CD14-positive monocyte (primary cell): Measurements from ENCODE around the gene REL. TPM values are rescaled to one million over a fixed set of nuclear protein-coding genes. Genes with fewer than 3 reads are reported as not detected.
A peak's percentile ranks its signal among the peaks of the same experiment; 100 is the strongest.
"Not testable (repeated sequence)": the region's sequence is repeated elsewhere in the genome, so short reads cannot be mapped to it uniquely, and the experiment has no call there.

Experiments
- DNase-seq, 3 donors: peaks; one replicate each; pipeline ENCODE4 v3.0.0-alpha.2; 2011 to 2022
- H2AFZ ChIP-seq: 2 replicates; pipeline ENCODE4 v1.6.0; 2012; ENCODE audit warnings: mild to moderate bottlenecking, low read depth, low read length, inconsistent platforms; ENCODE audit not compliant: insufficient read depth, poor library complexity, severe bottlenecking
- H3K27ac ChIP-seq, 2 donors: 1 replicate in 1 of 2; 2 replicates in 1 of 2; pipeline ENCODE4 v1.5.1; 2012 to 2013; ENCODE audit warnings: low read length in 2 of 2, control low read depth in 1 of 2, inconsistent platforms in 1 of 2, low read depth in 1 of 2, mild to moderate bottlenecking in 1 of 2
- H3K27me3 ChIP-seq, 2 donors: one replicate each; pipeline versions ENCODE4 v1.6.0 to v1.6.1; 2011 to 2013; ENCODE audit warnings: low read length in 2 of 2; ENCODE audit not compliant: control insufficient read depth in 2 of 2, insufficient read depth in 2 of 2
- H3K36me3 ChIP-seq, 2 donors: replicated peaks in 1 of 2; 1 replicate in 1 of 2; 2 replicates in 1 of 2; pipeline versions ENCODE4 v1.5.1 to v1.6.1; 2012 to 2013; ENCODE audit warnings: low read length in 2 of 2, control low read depth in 1 of 2, inconsistent platforms in 1 of 2, mild to moderate bottlenecking in 1 of 2; ENCODE audit not compliant: insufficient read depth in 2 of 2, control insufficient read depth in 1 of 2
- H3K4me1 ChIP-seq, 2 donors: 1 replicate in 1 of 2; 2 replicates in 1 of 2; pipeline versions ENCODE4 v1.5.1 to v1.6.1; 2012 to 2013; ENCODE audit warnings: low read length in 2 of 2, control low read depth in 1 of 2, inconsistent platforms in 1 of 2, mild to moderate bottlenecking in 1 of 2, moderate library complexity in 1 of 2; ENCODE audit not compliant: insufficient read depth in 2 of 2, control insufficient read depth in 1 of 2
- H3K4me2 ChIP-seq: replicated peaks from 2 replicates; pipeline ENCODE3; 2012; ENCODE audit warnings: low read length, moderate library complexity, mild to moderate bottlenecking; ENCODE audit not compliant: poor library complexity, severe bottlenecking; ENCODE audit errors: extremely low read depth
- H3K4me3 ChIP-seq, 3 experiments: fragments of 200-600 bp in 1 of 3; sonication (generic) in 1 of 3; replicated peaks in 1 of 3; 1 replicate in 2 of 3; 2 replicates in 1 of 3; pipeline ENCODE4 v1.5.1; 2011 to 2013; ENCODE audit warnings: low read length in 3 of 3, mild to moderate bottlenecking in 3 of 3, control low read depth in 2 of 3, low read depth in 2 of 3, inconsistent platforms in 1 of 3, moderate library complexity in 1 of 3
- H3K79me2 ChIP-seq: 2 replicates; pipeline ENCODE4 v1.6.0; 2012; ENCODE audit warnings: mild to moderate bottlenecking, control low read depth, inconsistent platforms, low read length, moderate library complexity; ENCODE audit not compliant: insufficient read depth
- H3K9ac ChIP-seq: 2 replicates; pipeline ENCODE4 v1.6.0; 2017; ENCODE audit warnings: low read length, mild to moderate bottlenecking; ENCODE audit not compliant: insufficient read depth, poor library complexity, severe bottlenecking
- H3K9me3 ChIP-seq, 2 donors: replicated peaks in 1 of 2; 1 replicate in 1 of 2; 2 replicates in 1 of 2; pipeline versions ENCODE4 v1.5.1 to v1.6.1; 2012 to 2013; ENCODE audit warnings: low read length in 2 of 2, control low read depth in 1 of 2; ENCODE audit not compliant: control insufficient read depth in 1 of 2, insufficient read depth in 1 of 2
- H4K20me1 ChIP-seq: 2 replicates; pipeline ENCODE4 v1.6.0; 2012; ENCODE audit warnings: mild to moderate bottlenecking, low read length, control low read depth, moderate library complexity; ENCODE audit not compliant: insufficient read depth
- H3K27ac Mint-ChIP-seq, 7 donors: one replicate each; pipeline ENCODE4 v1.8.0; 2020; ENCODE audit warnings: mild to moderate bottlenecking in 7 of 7, mixed read lengths in 7 of 7, moderate library complexity in 6 of 7, inconsistent platforms in 2 of 7
- H3K27me3 Mint-ChIP-seq, 3 donors: one replicate each; pipeline ENCODE4 v1.8.0; 2021 to 2022; ENCODE audit warnings: low read depth in 3 of 3, mild to moderate bottlenecking in 3 of 3, mixed read lengths in 3 of 3, moderate library complexity in 3 of 3, inconsistent platforms in 1 of 3
- H3K36me3 Mint-ChIP-seq, 2 donors: one replicate each; pipeline ENCODE4 v1.8.0; 2020; ENCODE audit warnings: mixed read lengths in 2 of 2, inconsistent platforms in 1 of 2, mild to moderate bottlenecking in 1 of 2
- H3K4me1 Mint-ChIP-seq: one replicate; pipeline ENCODE4 v1.8.0; 2020; ENCODE audit warnings: mild to moderate bottlenecking, mixed read lengths
- H3K4me3 Mint-ChIP-seq, 2 donors: one replicate each; pipeline ENCODE4 v1.8.0; 2020; ENCODE audit warnings: mild to moderate bottlenecking in 2 of 2, mixed read lengths in 2 of 2, moderate library complexity in 1 of 2
- H3K9me3 Mint-ChIP-seq, 7 donors: one replicate each; pipeline ENCODE4 v1.8.0; 2020 to 2022; ENCODE audit warnings: mixed read lengths in 7 of 7, mild to moderate bottlenecking in 6 of 7, moderate library complexity in 6 of 7, inconsistent platforms in 2 of 7
- CTCF ChIP-seq: fragments of 200-600 bp; IDR thresholded peaks from one replicate; pipeline ENCODE4 v1.8.0; 2022; ENCODE audit warnings: antibody characterized with exemption, mild to moderate bottlenecking
- WGBS: methylation state at CpG from one replicate; pipeline ENCODE4 v1.1.5; 2013; ENCODE audit warnings: missing lambda C conversion rate; ENCODE audit not compliant: insufficient coverage; 5-methylcytosine and 5-hydroxymethylcytosine counted together
- intact Hi-C, 2 donors: fragments of 100-400 bp; cut with micrococcal nuclease; formaldehyde crosslinking; loops; one replicate each; pipeline versions ENCODE4 v1.15.0 to v1.15.1; 2023
- polyA plus RNA-seq, 3 donors: library from polyadenylated mRNA; depleted of rRNA in 1 of 3; unstranded in 2 of 3; stranded (reverse) in 1 of 3; fragments of 300-500 nt in 2 of 3; fragments of >200 nt in 1 of 3; fragmentation: Illumina TruSeq in 2 of 3; gene quantifications; 1 replicate in 2 of 3; 2 replicates in 1 of 3; pipeline ENCODE4 v1.2.3, GENCODE V29; 2012 to 2021

REL gene
- polyA plus RNA-seq, 3 donors = 18.3 to 34.3 (median 20.3) TPM

GRCh38 chr2:60925994-60926740 is 44.8 kb downstream of the REL start:
- Histone ChIP-seq H3K9me3 (no peaks in the 10 kb centered on the region), H3K36me3 (peaks cover 33 to 39% of the 10 kb centered on the region in 2 donors), H4K20me1 (peaks cover 39% of the 10 kb centered on the region), H3K4me3 (peak overlapping the region in 2 of 3 experiments; percentile 14 to 67), H3K4me1 (peaks cover 43 to 48% of the 10 kb centered on the region in 2 donors), H3K27ac (peak overlapping the region; percentile 22 to 89), H3K9ac (peak overlapping the region; percentile 52), H3K4me2 (peak overlapping the region; percentile 78), H2AFZ (no peak overlapping the region), H3K79me2 (peaks cover 34% of the 10 kb centered on the region), H3K27me3 (no peaks in the 10 kb centered on the region)
- peaks cover 44% of the 10 kb centered on the region for H3K4me1 Mint-ChIP-seq
- DNase-seq = peak; percentile 33 to 71 (median 54)
- no peaks in the 10 kb centered on the region for H3K9me3 Mint-ChIP-seq
- H3K27me3 Mint-ChIP-seq = no peaks in the 10 kb centered on the region
- WGBS = 35% methylated on average over 4 of the region's 7 CpGs
- no peak for TF ChIP-seq CTCF
- peak overlapping the region; percentile 94 to 98 (median 97) for H3K27ac Mint-ChIP-seq
- H3K36me3 Mint-ChIP-seq = peaks cover 29 to 40% of the 10 kb centered on the region in 2 donors
- intact Hi-C loops = loop anchor here (5.0 to 10.0 kb wide), 2 partner anchors 69 to 71 kb away; no protein-coding TSS in a partner anchor
- H3K4me3 Mint-ChIP-seq = peak overlapping the region; percentile 59 to 89

GRCh38 chr2:60926741-60927552 is 45.6 kb downstream of the REL start:
- Histone ChIP-seq H3K4me3 (peak overlapping the region in 2 of 3 experiments; percentile 13 to 67), H3K27ac (peak overlapping the region; percentile 77 to 89), H3K4me1 (peaks cover 43 to 48% of the 10 kb centered on the region in 2 donors), H3K36me3 (peaks cover 29 to 36% of the 10 kb centered on the region in 2 donors), H2AFZ (no peak overlapping the region), H3K4me2 (peak overlapping the region; percentile 78), H3K27me3 (no peaks in the 10 kb centered on the region), H3K9me3 (no peaks in the 10 kb centered on the region), H3K79me2 (peaks cover 34% of the 10 kb centered on the region), H4K20me1 (peaks cover 38% of the 10 kb centered on the region), H3K9ac (peak overlapping the region; percentile 52)
- no CpG with 5 or more reads among the region's 3 CpGs for WGBS
- peak; percentile 80 to 94 (median 87) for DNase-seq
- no peaks in the 10 kb centered on the region for H3K27me3 Mint-ChIP-seq
- H3K4me3 Mint-ChIP-seq = peak overlapping the region; percentile 59 to 89
- H3K9me3 Mint-ChIP-seq = peaks cover 0 to 1% (median 0%) of the 10 kb centered on the region in 7 donors
- intact Hi-C loops = loop anchor here (5.0 to 10.0 kb wide), 2 partner anchors 68 to 70 kb away; no protein-coding TSS in a partner anchor
- peak overlapping the region; percentile 94 to 98 (median 97) for H3K27ac Mint-ChIP-seq
- peaks cover 44% of the 10 kb centered on the region for H3K4me1 Mint-ChIP-seq
- peaks cover 28 to 37% of the 10 kb centered on the region in 2 donors for H3K36me3 Mint-ChIP-seq
- no peak for TF ChIP-seq CTCF

- H3K9ac ChIP-seq, H3K4me2 ChIP-seq, H3K4me3 Mint-ChIP-seq, H2AFZ ChIP-seq, intact Hi-C loops, H3K9me3 ChIP-seq, H3K27ac ChIP-seq, H3K27me3 Mint-ChIP-seq, H3K4me3 ChIP-seq, H3K9me3 Mint-ChIP-seq, H3K27me3 ChIP-seq: not testable (repeated sequence)
- H3K36me3 Mint-ChIP-seq = peaks cover 33 to 55% of the 10 kb centered on the region in 2 donors
- H3K27ac Mint-ChIP-seq = peak overlapping the region in 4 of 7 donors; percentile 1 to 72 (median 20)
- H3K4me1 ChIP-seq = peaks cover 25 to 33% of the 10 kb centered on the region in 2 donors
- peaks cover 17% of the 10 kb centered on the region for H3K79me2 ChIP-seq
- 66% methylated on average over 2 of the region's 5 CpGs for WGBS
- peaks cover 44% of the 10 kb centered on the region for H3K4me1 Mint-ChIP-seq
- peaks cover 45% of the 10 kb centered on the region for H4K20me1 ChIP-seq
- peak in 1 of 3 donors; percentile 56 for DNase-seq
- H3K36me3 ChIP-seq = peaks cover 15 to 28% of the 10 kb centered on the region in 2 donors
These were observed 50.7 kb downstream of the REL start for GRCh38 chr2:60932061-60932460.
